ENCODE data around the gene CALU.

GRCh38 chr7:128747327-128748079 lies 8.3 kb downstream of the CALU start:
- no peak for TF ChIP-seq POLR2AphosphoS5 (IDR thresholded peaks at IDR 0.05)
- TF ChIP-seq CTCF (IDR thresholded peaks at IDR 0.05), result no peak
- TF ChIP-seq EP300 (IDR thresholded peaks at IDR 0.05), result no peak
- TF ChIP-seq POLR2A (IDR thresholded peaks at IDR 0.05), result no peak
